GM08714 (cell line): ENCODE results near the gene GRIN3B.

Experiments used
- H3K4me3 ChIP-seq: fragments of 200-500 bp; sonication (Bioruptor generic); 2 replicates; pipeline ENCODE4 v1.5.1; 2014; ENCODE audit warnings: mild to moderate bottlenecking, low read length, inconsistent platforms
- ZNF274 ChIP-seq: IDR thresholded peaks from 2 replicates; pipeline ENCODE4 v1.6.1; 2012; ENCODE audit warnings: mild to moderate bottlenecking, low read depth, low read length

GRIN3B gene

GRCh38 chr19:1053176-1054101 lies 53.2 kb downstream of the GRIN3B start:
- H3K4me3 ChIP-seq, result no peak overlapping the region
- no peak for TF ChIP-seq ZNF274

- no peak overlapping the region for H3K4me3 ChIP-seq
- TF ChIP-seq ZNF274, result no peak
Observed at GRCh38 chr19:1054102-1055027, 54.1 kb downstream of the GRIN3B start.

GRCh38 chr19:1055028-1055425 lies 54.8 kb downstream of the GRIN3B start:
- TF ChIP-seq ZNF274, result no peak
- H3K4me3 ChIP-seq, result no peak overlapping the region

GRCh38 chr19:1055886-1056620 lies 55.8 kb downstream of the GRIN3B start:
- H3K4me3 ChIP-seq, result no peak overlapping the region

DNA sequence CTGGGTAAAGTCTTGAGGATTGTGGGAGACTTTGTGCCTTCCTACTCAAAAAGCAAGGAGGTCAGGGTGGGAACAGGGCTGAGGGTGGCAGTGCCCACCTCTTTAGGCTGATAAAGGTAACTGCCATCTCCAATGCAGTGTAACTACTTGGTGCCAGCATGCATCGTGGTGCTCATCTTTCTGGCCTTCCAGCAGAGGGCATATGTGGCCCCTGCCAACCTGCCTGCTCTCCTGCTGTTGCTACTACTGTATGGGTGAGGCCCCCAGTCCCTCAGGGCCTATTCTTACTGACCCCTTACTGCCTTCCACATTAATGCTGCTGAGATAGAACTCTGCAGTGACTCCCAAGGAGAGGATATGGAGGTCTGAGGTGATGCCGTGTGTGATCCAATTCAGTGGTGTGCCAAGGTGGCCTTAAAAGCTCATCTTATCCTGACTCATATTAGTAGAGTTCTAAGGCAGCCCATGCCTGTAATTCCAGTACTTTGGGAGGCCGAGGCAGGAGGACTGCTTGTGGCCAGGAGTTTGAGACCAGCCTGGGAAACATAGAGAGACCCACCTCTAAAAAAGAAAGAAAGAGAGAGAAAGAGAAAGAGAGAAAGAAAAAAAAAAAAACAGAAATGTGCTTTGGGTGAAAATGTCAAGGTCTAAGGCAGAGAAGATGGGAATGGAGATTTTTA lies 57.1 kb downstream of the GRIN3B start:
- TF ChIP-seq ZNF274, result no peak
- H3K4me3 ChIP-seq, result no peak overlapping the region

More at GRCh38 chr19:1055886-1056620, 55.8 kb downstream of the GRIN3B start:
- TF ChIP-seq ZNF274, result no peak

- TF ChIP-seq ZNF274, result no peak
- no peak overlapping the region for H3K4me3 ChIP-seq
Observed at GRCh38 chr19:1058112-1058511, 57.9 kb downstream of the GRIN3B start.
